SIG-M5 treated with dmso at 0.1 percent for 504 hours (cell line): ENCODE results near the gene SCD5.

ENCODE experiments used
- DNase-seq: peaks from one replicate; lab custom pipeline; 2025; ENCODE audit not compliant: unreplicated experiment; lab: John Stamatoyannopoulos, UW

Gene SCD5

DNA sequence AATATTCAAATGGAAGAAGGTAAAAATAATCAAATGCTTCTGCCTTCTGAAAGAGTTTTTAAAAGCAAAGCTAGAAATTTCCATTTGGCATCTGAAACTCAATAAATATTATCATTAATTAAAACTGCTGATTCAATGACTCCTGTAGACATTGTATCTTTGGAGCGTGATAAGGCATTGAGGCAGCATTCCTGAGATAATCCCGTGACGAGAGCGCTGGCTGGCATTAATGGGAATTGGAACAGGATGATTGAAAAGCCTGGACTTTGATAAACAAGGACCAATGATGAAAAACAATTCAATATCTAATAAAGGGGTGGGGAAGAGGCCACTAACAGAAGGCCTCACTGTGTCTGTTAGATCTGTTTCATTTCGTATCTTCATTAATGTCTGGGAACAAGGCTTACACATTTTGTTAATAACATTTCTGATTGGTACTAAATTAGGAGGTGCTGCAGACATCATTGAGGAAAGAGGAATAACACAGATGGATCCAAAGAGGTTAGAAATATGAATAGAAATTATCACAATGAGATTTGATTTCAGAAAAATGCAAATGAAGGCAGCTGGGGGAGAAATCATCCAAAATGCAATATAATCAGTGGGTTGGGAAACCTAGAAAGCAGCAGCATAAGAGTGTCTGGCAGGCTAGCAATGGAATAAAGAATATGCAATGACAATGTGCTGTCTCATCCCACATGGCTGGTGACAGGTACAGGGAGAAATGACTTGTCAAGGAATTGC lies 102.3 kb downstream of the SCD5 start:
- DNase-seq, result no peak

DNA sequence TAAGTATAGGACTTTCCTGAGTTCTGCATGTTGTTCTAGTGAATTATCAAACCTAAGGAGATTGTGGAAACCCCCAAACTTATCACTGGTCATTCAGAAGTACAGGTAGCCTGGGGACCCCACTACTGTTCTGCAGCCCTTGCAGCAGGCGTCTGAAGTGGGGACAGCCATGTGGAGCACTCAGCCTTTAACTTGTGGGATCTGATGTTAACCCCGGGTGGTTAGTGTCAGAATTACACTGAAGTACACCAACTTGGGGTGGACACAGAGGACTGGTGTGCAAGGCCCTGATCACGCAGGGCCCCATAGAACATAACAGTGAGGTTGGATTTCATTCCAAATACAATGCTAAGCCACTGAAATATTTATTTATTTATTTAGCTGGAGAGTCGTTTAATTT lies 103.7 kb downstream of the SCD5 start:
- DNase-seq, result no peak

DNA sequence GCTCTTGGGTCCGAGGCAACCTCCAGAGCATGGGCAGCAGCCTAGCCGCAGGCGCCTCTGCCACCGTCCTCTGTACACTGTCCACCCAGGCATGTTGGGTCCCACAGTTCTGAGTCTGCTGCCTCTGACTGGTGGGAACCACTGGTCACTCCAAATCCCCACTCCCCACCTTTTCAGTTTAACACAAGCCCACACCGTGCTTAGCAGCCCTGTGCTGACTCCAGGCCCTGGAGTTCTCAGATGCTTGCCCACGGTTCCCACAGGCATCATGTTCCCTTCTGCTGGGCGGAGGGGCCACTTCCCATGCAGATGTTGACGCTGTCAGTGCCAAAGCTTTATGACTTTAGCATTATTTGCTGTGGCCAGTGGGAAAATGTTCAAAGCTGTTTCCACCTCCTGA lies 104.5 kb downstream of the SCD5 start:
- no peak for DNase-seq

DNA sequence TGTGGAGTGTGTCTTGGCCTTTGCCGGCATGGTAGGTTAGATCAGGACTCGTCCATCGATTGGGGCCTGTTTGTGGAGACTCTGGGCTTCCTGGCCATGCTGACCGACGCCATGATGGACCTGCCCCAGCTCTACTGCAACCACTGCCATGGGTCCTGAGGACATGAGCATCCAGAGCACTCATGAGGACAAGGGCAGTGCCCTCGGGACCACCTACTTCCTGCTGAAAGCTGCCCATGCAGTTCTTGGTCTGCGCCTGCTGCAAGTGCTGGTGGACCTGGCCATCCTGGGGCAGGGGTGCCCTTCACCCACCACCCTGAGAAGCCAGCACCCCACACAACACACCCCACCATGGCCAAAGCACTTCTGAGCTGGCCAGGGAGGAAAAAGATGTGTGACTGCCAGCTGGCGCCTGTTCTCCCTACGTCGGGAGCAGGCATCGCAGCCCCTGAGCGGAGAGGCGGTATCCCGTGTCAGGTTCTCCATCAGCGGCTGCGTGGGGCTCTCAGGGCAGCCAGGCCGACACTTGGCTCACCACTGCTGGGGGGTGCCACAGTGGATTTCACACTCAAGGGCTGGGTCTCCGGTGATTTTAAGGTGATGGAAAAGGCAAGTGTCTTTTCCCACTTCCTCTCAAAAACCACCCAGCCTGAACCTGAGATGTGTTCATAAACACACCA lies 106.4 kb downstream of the SCD5 start:
- DNase-seq, result no peak

DNA sequence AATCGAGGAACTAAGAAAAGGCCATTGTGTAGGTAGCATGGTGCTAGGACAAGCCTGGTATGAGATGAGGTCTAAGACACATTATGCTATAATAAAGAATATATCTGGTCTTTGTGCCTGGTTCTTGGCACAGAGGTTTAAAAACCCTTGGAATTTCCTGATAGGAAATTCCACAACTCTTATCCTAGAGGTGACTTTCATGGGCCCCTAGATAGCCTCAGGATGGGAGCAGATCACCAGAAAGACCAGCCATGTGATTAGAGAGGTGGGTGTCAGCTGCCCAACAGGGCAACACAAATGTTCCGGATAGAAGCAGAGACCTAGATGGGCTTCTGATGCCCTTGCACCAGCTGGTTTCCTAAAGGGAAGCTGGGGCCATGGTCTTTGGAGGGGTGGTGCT lies 107.2 kb downstream of the SCD5 start:
- DNase-seq, result no peak

DNA sequence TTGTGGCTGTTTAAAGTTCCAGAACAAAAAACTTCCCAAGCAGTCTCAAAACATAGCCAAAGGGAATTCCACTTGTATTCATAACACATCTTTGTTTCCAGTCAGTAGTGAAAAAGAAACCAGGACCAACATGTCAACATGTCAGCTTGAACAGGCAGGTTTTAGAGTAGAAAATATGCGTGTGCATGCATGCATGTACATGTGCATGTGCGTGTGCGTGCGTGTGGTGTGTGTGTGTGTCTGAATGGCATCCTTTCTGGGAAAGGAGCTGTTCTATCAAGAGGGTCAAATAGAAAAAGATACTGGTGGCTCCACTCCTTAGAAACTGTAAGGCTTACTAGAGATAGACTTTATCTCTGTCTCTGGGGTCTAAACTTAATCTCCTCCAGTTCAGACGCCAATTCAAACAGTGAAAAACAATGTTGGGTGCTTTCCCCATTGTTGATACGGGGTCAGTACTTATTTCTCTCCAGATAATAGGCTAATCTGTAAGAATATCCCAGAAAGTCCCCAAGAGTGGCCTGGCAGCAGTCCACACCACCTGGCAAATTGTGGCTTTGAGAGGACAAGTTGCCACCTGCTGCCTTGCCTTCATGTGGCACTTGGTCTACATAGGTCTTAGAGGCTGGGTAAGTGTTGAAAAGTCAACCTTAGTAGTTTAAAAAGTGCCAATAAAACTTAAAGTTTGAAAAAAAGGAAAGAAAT lies 110.4 kb downstream of the SCD5 start:
- DNase-seq, result no peak

DNA sequence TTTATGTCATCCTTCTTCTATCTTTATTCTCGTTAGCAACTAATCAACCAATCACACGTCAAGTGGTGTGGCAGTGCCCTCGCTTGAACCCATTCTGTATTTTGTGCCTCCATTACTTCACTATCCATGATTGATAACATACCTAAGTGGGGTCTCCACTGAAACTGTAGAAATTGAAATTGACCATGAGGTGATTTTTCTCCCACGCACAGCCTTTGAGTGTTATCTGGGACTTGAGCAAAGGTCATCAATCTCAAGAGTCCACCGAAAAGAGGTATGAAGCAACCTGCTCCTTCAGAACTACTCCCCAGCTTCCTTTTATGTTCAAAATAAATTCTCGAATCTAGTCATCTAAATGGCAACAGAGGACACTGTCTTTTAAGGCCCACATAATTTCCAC lies 111.1 kb downstream of the SCD5 start:
- no peak for DNase-seq

DNA sequence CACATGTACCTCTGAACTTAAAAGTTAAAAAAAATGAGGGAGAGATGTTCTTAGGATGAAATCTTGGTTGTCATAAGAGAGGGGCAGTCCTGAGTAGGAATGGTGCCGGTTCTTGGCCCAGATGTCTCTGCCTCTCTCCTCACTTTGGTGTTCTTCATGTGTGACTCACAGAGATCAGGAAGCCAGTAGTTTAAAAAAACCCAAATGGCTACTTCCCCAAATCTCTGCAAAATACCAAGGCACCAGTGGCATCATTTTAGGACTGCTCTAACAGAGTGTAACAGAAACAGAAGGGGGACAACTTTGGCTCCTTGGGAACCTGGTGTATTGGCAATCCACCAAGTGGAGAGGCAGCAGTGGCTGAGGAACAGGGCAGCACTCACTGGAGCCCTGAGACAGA lies 116.8 kb downstream of the SCD5 start:
- peak; percentile 5 for DNase-seq

DNA sequence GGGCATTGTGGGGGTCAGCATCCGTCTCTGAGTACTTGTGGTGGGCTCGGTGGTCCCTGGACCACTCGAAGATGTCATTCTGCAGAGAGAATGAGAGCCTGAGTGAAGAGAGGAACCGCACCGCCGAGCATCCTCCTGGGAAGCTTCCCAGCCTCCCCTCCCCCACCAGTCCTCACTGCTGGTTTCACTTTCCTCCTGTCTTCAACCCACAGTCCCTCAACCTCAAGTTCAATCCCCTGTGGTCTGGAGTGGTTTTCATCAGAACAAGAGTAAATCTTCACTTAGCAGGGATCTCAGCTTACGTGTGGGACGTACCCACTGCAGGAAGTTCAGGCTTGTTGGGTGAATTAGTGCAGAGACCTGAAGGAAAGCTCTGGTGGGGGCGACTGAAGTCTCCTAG lies 117.8 kb downstream of the SCD5 start:
- no peak for DNase-seq

DNA sequence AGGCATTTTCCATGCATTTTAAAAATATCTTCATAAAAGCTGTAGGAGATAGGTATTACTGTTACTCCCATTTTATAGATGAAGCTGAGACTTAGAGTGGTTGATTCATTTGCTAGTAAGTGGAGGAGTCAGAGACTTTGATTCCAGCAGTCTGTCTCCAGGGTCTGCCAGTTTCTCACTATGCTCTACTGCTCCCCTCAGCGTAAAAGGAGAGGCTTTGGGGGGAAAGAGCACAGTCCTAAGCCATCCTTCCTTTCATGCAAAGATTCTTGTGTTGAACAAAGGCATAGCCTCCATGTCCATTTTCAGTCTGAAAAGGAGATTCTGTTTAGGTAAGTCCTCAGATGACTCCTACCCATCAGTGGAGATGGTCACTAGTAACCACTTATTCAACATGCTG lies 119.1 kb downstream of the SCD5 start:
- no peak for DNase-seq

DNA sequence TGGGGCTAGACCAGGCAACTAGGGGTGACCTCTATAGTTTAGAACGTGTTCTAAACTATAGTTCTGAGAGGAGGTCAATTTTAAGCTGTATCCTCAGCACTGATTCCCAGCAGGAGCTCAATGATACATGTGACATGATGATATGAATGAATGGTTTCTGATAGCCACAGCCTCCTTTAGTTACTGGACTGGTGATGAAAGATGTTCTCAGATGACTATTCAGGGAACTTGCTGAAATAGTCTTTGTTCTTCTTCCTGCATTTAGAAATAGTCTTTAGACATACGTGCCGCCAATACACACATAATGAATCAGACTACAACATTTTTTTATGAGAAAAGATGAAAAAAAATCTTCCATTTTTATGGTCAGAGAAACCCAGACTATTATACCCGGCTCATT lies 120.5 kb downstream of the SCD5 start:
- peak; percentile 4 for DNase-seq

DNA sequence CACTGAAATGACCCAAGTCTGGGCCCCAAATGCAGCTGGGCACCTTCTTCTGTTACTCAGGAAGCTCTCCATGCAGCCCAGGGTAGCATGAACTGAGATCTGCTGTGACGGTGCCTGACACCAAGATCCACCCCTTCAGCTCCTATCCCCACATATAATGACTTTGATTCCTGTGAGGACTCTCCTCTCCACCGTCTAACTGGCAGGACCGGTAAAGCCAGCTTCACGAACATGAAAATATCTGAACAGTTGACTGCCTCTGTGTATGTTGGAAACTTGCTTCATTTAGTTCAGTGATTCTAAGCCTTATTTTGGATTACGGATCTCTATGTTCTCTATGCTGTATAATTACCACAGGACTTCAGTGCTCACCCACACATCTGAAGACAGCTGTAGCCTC lies 121.3 kb downstream of the SCD5 start:
- peak; percentile 12 for DNase-seq

DNA sequence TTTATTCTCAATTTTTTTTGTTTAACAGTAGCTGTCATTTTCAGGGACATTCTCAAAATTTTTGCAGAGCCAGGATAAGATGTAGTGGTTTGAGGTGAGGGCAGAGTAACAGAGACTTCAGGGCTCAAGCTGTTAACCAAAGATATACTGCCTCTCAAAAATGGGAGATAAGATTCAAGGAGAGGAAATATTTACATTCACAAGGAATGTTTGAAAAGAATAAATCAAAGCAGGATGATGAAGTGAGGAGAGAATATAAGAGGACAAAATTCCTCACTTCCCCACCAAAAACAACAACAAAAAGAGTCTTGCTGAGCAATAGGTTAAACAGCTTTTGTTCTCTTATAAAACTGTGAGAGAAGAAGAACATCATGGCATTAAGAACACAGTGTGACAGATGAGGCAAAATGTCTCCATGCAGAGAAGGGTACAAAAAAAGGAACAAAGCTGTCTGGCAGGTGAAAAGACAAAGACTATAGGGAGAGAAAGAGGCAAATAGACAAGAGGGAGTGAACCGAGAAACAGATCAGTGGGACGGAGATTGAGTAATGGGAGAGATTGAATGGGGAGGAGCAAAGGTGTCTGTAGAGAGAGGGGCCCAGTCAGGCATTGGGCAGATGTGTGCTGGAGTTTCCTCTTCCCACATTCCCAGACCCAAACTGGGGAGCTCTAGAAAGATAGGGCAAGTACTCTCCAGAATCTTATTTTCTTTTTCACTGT lies 130.7 kb downstream of the SCD5 start:
- DNase-seq, result no peak

DNA sequence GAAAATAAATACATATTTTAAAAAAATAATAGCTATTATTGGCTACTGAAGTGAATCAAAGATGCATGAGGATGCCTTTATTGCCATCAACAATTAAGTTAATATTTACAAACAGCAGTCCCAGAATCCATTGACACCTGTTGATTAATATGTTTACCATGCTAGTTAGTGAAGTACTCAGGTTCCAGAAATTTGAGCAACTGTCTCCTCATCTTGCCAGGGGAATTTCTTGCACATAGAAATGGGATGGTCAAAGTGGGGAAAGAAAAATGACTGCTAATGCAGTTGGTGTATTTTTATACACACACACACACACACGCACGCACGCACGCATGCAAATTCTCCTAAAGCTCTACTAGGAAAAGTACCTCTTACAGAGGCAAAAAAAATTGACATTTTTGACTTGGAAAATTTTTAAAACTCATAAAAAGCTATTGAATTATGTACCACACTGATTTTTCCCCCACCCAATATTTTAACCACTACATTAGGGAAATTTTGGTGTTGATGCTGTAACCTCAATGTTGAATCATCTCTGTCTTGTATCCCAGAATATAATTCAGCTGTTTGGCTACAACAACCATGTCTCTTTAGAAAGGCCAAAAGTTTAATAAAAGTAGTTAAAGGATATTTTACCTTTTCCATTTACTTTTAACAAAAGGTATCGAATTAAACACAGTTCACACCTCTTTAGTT lies 131.5 kb downstream of the SCD5 start:
- DNase-seq, result no peak

DNA sequence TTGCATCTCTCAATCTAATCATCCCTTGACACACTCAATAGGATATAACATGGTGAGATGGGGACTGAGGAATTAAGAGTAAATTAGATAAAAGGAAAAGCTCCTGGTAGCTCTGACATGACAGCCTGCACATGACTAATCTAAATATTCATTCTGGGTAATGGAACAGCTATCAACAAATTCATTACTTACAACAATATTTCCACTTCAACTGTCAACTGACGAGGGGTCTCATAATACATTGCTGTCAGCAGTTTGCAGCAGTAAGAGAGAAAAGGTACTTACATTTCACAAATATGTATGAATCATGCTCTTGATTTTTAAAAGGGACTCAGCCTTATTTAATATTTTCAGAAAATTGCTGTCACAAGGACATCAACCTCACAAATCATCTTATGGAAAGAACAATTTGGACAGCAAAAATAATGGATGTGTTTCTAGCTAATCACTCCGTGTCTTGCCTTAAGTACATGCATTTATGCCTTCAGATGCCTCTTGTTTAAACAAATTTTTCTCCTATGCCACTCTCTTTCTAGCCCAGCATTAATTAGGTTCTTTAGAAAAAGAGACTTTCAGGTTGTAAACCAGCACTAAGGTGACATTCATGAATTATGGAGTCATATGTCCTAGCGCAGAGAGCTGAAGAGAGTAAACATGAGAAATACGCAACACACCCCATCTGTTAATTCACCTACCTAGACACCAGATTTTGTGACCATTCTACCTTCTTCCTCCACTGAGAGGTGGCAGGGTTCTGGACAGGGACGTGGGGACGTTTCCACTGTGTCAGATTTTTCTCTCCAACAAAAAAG lies 137.2 kb downstream of the SCD5 start:
- DNase-seq, result no peak

DNA sequence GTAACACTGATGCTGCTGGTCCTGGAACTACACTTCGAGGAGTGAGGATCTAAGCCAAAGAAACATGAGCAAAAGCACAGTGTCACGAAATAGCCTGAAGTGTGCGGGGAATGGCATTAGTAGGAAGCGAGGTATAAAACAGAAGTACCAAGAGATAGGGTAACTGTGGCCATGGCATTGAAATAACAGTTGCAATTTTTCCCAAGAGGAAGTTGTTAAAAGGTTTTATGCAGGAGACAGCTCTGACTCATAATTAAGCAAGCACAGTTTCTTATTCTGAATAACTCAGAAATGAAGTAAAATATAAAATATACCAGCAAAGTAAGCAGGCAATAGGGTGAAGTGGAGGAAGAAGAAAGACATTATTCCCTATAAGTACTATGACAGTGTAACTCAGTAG lies 146.5 kb downstream of the SCD5 start:
- peak; percentile 92 for DNase-seq

DNA sequence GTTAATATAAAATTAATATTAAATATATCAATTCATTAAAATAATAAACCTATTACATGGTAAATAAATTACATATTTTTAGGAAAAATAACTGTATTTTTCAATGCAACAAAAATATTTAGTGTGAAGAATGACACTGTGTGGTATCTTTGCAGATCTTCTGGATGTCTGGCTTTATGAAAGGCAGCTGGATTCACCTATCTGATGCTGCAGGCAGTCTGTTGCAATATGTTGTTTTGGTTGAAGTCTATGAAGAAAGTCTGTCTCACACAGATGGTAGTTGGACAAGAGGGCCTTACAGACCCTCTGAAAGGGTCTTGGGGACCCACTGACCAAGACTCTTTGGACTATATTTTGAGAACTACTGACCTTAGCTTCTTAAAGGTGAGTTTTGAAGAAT lies 147.7 kb downstream of the SCD5 start:
- no peak for DNase-seq

DNA sequence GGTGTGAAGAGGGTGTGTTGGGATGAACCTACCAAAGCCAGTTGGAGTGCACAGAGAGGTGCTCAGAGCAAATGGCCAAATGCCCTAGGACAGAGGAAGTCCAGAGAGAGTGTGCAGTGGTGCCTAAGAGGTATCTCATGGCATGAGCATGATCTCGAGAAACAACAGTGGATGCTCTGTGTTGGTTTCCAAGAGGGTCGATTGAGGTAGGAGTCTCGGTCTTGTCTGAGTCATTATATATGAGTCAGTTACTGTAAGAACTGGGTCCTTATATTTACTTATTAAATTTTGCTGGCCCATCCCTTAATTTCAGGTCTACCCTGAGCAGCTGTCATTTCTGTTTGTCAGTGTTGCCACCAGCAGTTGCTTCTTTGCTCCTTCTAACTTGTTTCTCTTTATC lies 150.2 kb downstream of the SCD5 start:
- DNase-seq, result no peak

DNA sequence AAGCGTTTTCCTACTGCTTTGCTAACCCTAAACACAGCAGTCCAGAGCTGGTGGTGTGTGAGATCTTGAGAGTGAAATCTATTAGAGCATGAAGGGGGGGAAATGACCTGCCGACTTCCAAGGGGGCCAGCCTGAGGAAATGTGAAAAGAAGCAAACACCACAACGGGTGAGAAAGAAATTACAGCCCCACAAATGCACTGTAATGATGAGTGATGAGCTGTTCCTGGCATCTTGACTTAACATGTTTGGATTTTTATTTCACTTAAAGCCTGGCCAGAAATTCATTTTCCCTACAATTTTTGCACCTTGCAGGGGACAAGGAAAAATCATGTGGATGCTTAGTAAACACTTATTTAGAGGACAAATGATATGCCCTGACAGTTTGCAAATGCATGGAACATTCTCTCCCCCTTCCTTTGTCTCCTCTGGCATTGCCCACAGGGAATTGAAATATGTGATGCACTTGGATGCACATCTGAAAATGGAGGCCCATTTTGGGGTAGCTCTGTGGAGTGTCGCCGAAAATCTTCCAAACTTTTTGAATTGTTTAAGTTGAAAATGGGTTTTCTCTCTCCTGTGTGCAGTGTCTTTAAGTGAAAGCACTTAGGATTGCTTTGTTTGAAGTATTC lies 152.5 kb downstream of the SCD5 start:
- no peak for DNase-seq

DNA sequence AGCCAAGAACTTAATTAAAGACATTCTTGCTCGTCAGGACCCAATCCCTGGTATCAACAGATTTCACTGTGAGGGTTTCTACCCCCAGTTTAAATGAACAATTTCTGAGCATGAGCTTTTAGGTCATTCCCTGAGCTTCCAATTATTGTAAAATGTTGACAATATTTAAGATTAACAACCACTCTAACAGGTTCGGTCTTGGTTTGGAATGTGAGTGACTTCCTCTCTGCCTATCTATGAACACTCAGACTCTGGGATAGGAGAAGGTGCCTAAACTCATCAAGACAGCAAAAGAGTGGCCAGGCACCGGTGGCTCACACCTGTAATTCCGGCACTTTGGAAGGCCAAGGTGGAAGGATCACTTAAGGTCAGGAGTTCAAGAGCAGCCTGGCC lies 153.9 kb downstream of the SCD5 start:
- no peak for DNase-seq
